A549 (cell line): ENCODE data around the gene PCDHB7. TPM values are rescaled to one million over a fixed set of nuclear protein-coding genes. Genes with fewer than 3 reads are reported as not detected.

Experiments
- polyA plus RNA-seq, 4 experiments: library from polyadenylated mRNA; depleted of rRNA in 3 of 4; stranded (reverse); fragments of >200 nt; fragmentation: RNase III in 1 of 4; extraction: RNeasy Plus Mini Kit Qiagen cat#74134 plus additional on column Dnase treatment in 1 of 4; gene quantifications; 2 replicates in 3 of 4; 3 replicates in 1 of 4; pipeline ENCODE4 v1.2.3, GENCODE V29; 2011 to 2017

Gene PCDHB7
- polyA plus RNA-seq, 2 of the 4 experiments (the other 2 are of a cell fraction), result 0.03 to 0.08 TPM

Other genes starting within 250 kb of the PCDHB7 start
Only the 30 nearest of the 37 such genes appear.
- 5.3 and 6.3 TPM in 2 replicates for gene PCDHAC2, start 206.2 kb upstream of the PCDHB7 start, polyA plus RNA-seq (2011; rRNA removed)
- gene PCDHAC2, start 206.2 kb upstream of the PCDHB7 start, polyA plus RNA-seq (2017; fragmentation: RNase III; extraction: RNeasy Plus Mini Kit Qiagen cat#74134 plus additional on column Dnase treatment), result 1.1 to 1.2 TPM (median 1.2 TPM) in 3 replicates
- gene PCDHB1, start 121.3 kb upstream of the PCDHB7 start, polyA plus RNA-seq (2011; rRNA removed), result not detected in 2 replicates
- gene PCDHB1, start 121.3 kb upstream of the PCDHB7 start, polyA plus RNA-seq (2017; fragmentation: RNase III; extraction: RNeasy Plus Mini Kit Qiagen cat#74134 plus additional on column Dnase treatment), result not detected in 3 replicates
- 4.1 and 5.0 TPM in 2 replicates for gene PCDHB2, start 78.0 kb upstream of the PCDHB7 start, polyA plus RNA-seq (2011; rRNA removed)
- gene PCDHB2, start 78.0 kb upstream of the PCDHB7 start, polyA plus RNA-seq (2017; fragmentation: RNase III; extraction: RNeasy Plus Mini Kit Qiagen cat#74134 plus additional on column Dnase treatment), result 2.7 to 3.4 TPM (median 3.0 TPM) in 3 replicates
- 0.09 and 0.10 TPM in 2 replicates for gene PCDHB3, start 72.2 kb upstream of the PCDHB7 start, polyA plus RNA-seq (2011; rRNA removed)
- 0.03 to 0.06 TPM (median 0.03 TPM) in 3 replicates for gene PCDHB3, start 72.2 kb upstream of the PCDHB7 start, polyA plus RNA-seq (2017; fragmentation: RNase III; extraction: RNeasy Plus Mini Kit Qiagen cat#74134 plus additional on column Dnase treatment)
- 0.19 and 0.21 TPM in 2 replicates for gene PCDHB4, start 50.8 kb upstream of the PCDHB7 start, polyA plus RNA-seq (2011; rRNA removed)
- gene PCDHB4, start 50.8 kb upstream of the PCDHB7 start, polyA plus RNA-seq (2017; fragmentation: RNase III; extraction: RNeasy Plus Mini Kit Qiagen cat#74134 plus additional on column Dnase treatment), result 0.03 to 0.07 TPM (median 0.05 TPM) in 3 replicates
- 1.6 and 2.0 TPM in 2 replicates for gene PCDHB5, start 37.4 kb upstream of the PCDHB7 start, polyA plus RNA-seq (2011; rRNA removed)
- 1.4 to 1.6 TPM (median 1.4 TPM) in 3 replicates for gene PCDHB5, start 37.4 kb upstream of the PCDHB7 start, polyA plus RNA-seq (2017; fragmentation: RNase III; extraction: RNeasy Plus Mini Kit Qiagen cat#74134 plus additional on column Dnase treatment)
- gene PCDHB6, start 22.6 kb upstream of the PCDHB7 start, polyA plus RNA-seq (2011; rRNA removed), result 0.98 and 1.0 TPM in 2 replicates
- 0.79 to 1.0 TPM (median 0.92 TPM) in 3 replicates for gene PCDHB6, start 22.6 kb upstream of the PCDHB7 start, polyA plus RNA-seq (2017; fragmentation: RNase III; extraction: RNeasy Plus Mini Kit Qiagen cat#74134 plus additional on column Dnase treatment)
- 0.50 and 0.52 TPM in 2 replicates for gene PCDHB8, start 5.1 kb downstream of the PCDHB7 start, polyA plus RNA-seq (2011; rRNA removed)
- gene PCDHB8, start 5.1 kb downstream of the PCDHB7 start, polyA plus RNA-seq (2017; fragmentation: RNase III; extraction: RNeasy Plus Mini Kit Qiagen cat#74134 plus additional on column Dnase treatment), result 0.37 to 0.50 TPM (median 0.44 TPM) in 3 replicates
- gene PCDHB16, start 9.7 kb downstream of the PCDHB7 start, polyA plus RNA-seq (2011; rRNA removed), result 0.13 and 0.24 TPM in 2 replicates
- 0.05 to 0.10 TPM (median 0.08 TPM) in 3 replicates for gene PCDHB16, start 9.7 kb downstream of the PCDHB7 start, polyA plus RNA-seq (2017; fragmentation: RNase III; extraction: RNeasy Plus Mini Kit Qiagen cat#74134 plus additional on column Dnase treatment)
- gene PCDHB9, start 14.5 kb downstream of the PCDHB7 start, polyA plus RNA-seq (2011; rRNA removed), result 0.12 TPM in 1 of 2 replicates, not detected in the other
- 0.01 to 0.13 TPM (median 0.11 TPM) in 3 replicates for gene PCDHB9, start 14.5 kb downstream of the PCDHB7 start, polyA plus RNA-seq (2017; fragmentation: RNase III; extraction: RNeasy Plus Mini Kit Qiagen cat#74134 plus additional on column Dnase treatment)
- gene PCDHB10, start 19.7 kb downstream of the PCDHB7 start, polyA plus RNA-seq (2011; rRNA removed), result 0.03 and 0.06 TPM in 2 replicates
- gene PCDHB10, start 19.7 kb downstream of the PCDHB7 start, polyA plus RNA-seq (2017; fragmentation: RNase III; extraction: RNeasy Plus Mini Kit Qiagen cat#74134 plus additional on column Dnase treatment), result 0.04 TPM in 1 of 3 replicates, not detected in the others
- 0.21 and 0.22 TPM in 2 replicates for gene PCDHB11, start 27.0 kb downstream of the PCDHB7 start, polyA plus RNA-seq (2011; rRNA removed)
- gene PCDHB11, start 27.0 kb downstream of the PCDHB7 start, polyA plus RNA-seq (2017; fragmentation: RNase III; extraction: RNeasy Plus Mini Kit Qiagen cat#74134 plus additional on column Dnase treatment), result 0.05 to 0.08 TPM (median 0.07 TPM) in 3 replicates
- gene PCDHB12, start 36.1 kb downstream of the PCDHB7 start, polyA plus RNA-seq (2011; rRNA removed), result 0.05 TPM in 2 replicates
- gene PCDHB12, start 36.1 kb downstream of the PCDHB7 start, polyA plus RNA-seq (2017; fragmentation: RNase III; extraction: RNeasy Plus Mini Kit Qiagen cat#74134 plus additional on column Dnase treatment), result not detected in 3 replicates
- 0.19 and 0.28 TPM in 2 replicates for gene PCDHB13, start 41.3 kb downstream of the PCDHB7 start, polyA plus RNA-seq (2011; rRNA removed)
- 0.05 to 0.08 TPM (median 0.08 TPM) in 3 replicates for gene PCDHB13, start 41.3 kb downstream of the PCDHB7 start, polyA plus RNA-seq (2017; fragmentation: RNase III; extraction: RNeasy Plus Mini Kit Qiagen cat#74134 plus additional on column Dnase treatment)
- 0.13 and 0.14 TPM in 2 replicates for gene PCDHB14, start 50.7 kb downstream of the PCDHB7 start, polyA plus RNA-seq (2011; rRNA removed)
- gene PCDHB14, start 50.7 kb downstream of the PCDHB7 start, polyA plus RNA-seq (2017; fragmentation: RNase III; extraction: RNeasy Plus Mini Kit Qiagen cat#74134 plus additional on column Dnase treatment), result 0.05 to 0.12 TPM (median 0.09 TPM) in 3 replicates
- gene PCDHB15, start 72.8 kb downstream of the PCDHB7 start, polyA plus RNA-seq (2011; rRNA removed), result 0.09 and 0.13 TPM in 2 replicates
- gene PCDHB15, start 72.8 kb downstream of the PCDHB7 start, polyA plus RNA-seq (2017; fragmentation: RNase III; extraction: RNeasy Plus Mini Kit Qiagen cat#74134 plus additional on column Dnase treatment), result 0.04 to 0.12 TPM (median 0.05 TPM) in 3 replicates
- gene SLC25A2, start 131.4 kb downstream of the PCDHB7 start, polyA plus RNA-seq (2011; rRNA removed), result 0.08 TPM in 1 of 2 replicates, not detected in the other
- gene SLC25A2, start 131.4 kb downstream of the PCDHB7 start, polyA plus RNA-seq (2017; fragmentation: RNase III; extraction: RNeasy Plus Mini Kit Qiagen cat#74134 plus additional on column Dnase treatment), result not detected in 3 replicates
- gene TAF7, start 148.1 kb downstream of the PCDHB7 start, polyA plus RNA-seq (2011; rRNA removed), result 78.1 and 90.6 TPM in 2 replicates
- gene TAF7, start 148.1 kb downstream of the PCDHB7 start, polyA plus RNA-seq (2017; fragmentation: RNase III; extraction: RNeasy Plus Mini Kit Qiagen cat#74134 plus additional on column Dnase treatment), result 67.3 to 72.6 TPM (median 71.3 TPM) in 3 replicates
- gene PCDHGA1, start 157.9 kb downstream of the PCDHB7 start, polyA plus RNA-seq (2011; rRNA removed), result 0.66 and 0.71 TPM in 2 replicates
- 0.32 to 0.42 TPM (median 0.33 TPM) in 3 replicates for gene PCDHGA1, start 157.9 kb downstream of the PCDHB7 start, polyA plus RNA-seq (2017; fragmentation: RNase III; extraction: RNeasy Plus Mini Kit Qiagen cat#74134 plus additional on column Dnase treatment)
- 1.6 and 1.7 TPM in 2 replicates for gene PCDHGA2, start 166.1 kb downstream of the PCDHB7 start, polyA plus RNA-seq (2011; rRNA removed)
- 0.47 to 0.78 TPM (median 0.58 TPM) in 3 replicates for gene PCDHGA2, start 166.1 kb downstream of the PCDHB7 start, polyA plus RNA-seq (2017; fragmentation: RNase III; extraction: RNeasy Plus Mini Kit Qiagen cat#74134 plus additional on column Dnase treatment)
- 0.07 TPM in 1 of 2 replicates, not detected in the other for gene PCDHGA3, start 171.2 kb downstream of the PCDHB7 start, polyA plus RNA-seq (2011; rRNA removed)
- gene PCDHGA3, start 171.2 kb downstream of the PCDHB7 start, polyA plus RNA-seq (2017; fragmentation: RNase III; extraction: RNeasy Plus Mini Kit Qiagen cat#74134 plus additional on column Dnase treatment), result not detected in 3 replicates
- gene PCDHGB1, start 177.5 kb downstream of the PCDHB7 start, polyA plus RNA-seq (2011; rRNA removed), result 3.7 and 3.9 TPM in 2 replicates
- gene PCDHGB1, start 177.5 kb downstream of the PCDHB7 start, polyA plus RNA-seq (2017; fragmentation: RNase III; extraction: RNeasy Plus Mini Kit Qiagen cat#74134 plus additional on column Dnase treatment), result 1.3 to 1.6 TPM (median 1.5 TPM) in 3 replicates
- 0.48 and 0.61 TPM in 2 replicates for gene PCDHGA4, start 182.4 kb downstream of the PCDHB7 start, polyA plus RNA-seq (2011; rRNA removed)
- 0.10 to 0.15 TPM (median 0.13 TPM) in 3 replicates for gene PCDHGA4, start 182.4 kb downstream of the PCDHB7 start, polyA plus RNA-seq (2017; fragmentation: RNase III; extraction: RNeasy Plus Mini Kit Qiagen cat#74134 plus additional on column Dnase treatment)
- 0.36 and 0.54 TPM in 2 replicates for gene PCDHGB2, start 187.3 kb downstream of the PCDHB7 start, polyA plus RNA-seq (2011; rRNA removed)
- 0.04 to 0.05 TPM (median 0.05 TPM) in 3 replicates for gene PCDHGB2, start 187.3 kb downstream of the PCDHB7 start, polyA plus RNA-seq (2017; fragmentation: RNase III; extraction: RNeasy Plus Mini Kit Qiagen cat#74134 plus additional on column Dnase treatment)
- 0.37 and 0.57 TPM in 2 replicates for gene PCDHGA5, start 191.5 kb downstream of the PCDHB7 start, polyA plus RNA-seq (2011; rRNA removed)
- 0.09 to 0.18 TPM (median 0.13 TPM) in 3 replicates for gene PCDHGA5, start 191.5 kb downstream of the PCDHB7 start, polyA plus RNA-seq (2017; fragmentation: RNase III; extraction: RNeasy Plus Mini Kit Qiagen cat#74134 plus additional on column Dnase treatment)
- 1.1 and 1.2 TPM in 2 replicates for gene PCDHGB3, start 197.6 kb downstream of the PCDHB7 start, polyA plus RNA-seq (2011; rRNA removed)
- gene PCDHGB3, start 197.6 kb downstream of the PCDHB7 start, polyA plus RNA-seq (2017; fragmentation: RNase III; extraction: RNeasy Plus Mini Kit Qiagen cat#74134 plus additional on column Dnase treatment), result 0.16 to 0.44 TPM (median 0.28 TPM) in 3 replicates
- 0.98 and 1.0 TPM in 2 replicates for gene PCDHGA6, start 201.2 kb downstream of the PCDHB7 start, polyA plus RNA-seq (2011; rRNA removed)
- 0.22 to 0.37 TPM (median 0.23 TPM) in 3 replicates for gene PCDHGA6, start 201.2 kb downstream of the PCDHB7 start, polyA plus RNA-seq (2017; fragmentation: RNase III; extraction: RNeasy Plus Mini Kit Qiagen cat#74134 plus additional on column Dnase treatment)
- 0.95 and 1.1 TPM in 2 replicates for gene PCDHGA7, start 210.1 kb downstream of the PCDHB7 start, polyA plus RNA-seq (2011; rRNA removed)
- gene PCDHGA7, start 210.1 kb downstream of the PCDHB7 start, polyA plus RNA-seq (2017; fragmentation: RNase III; extraction: RNeasy Plus Mini Kit Qiagen cat#74134 plus additional on column Dnase treatment), result 0.70 to 0.84 TPM (median 0.76 TPM) in 3 replicates
- gene PCDHGB4, start 215.1 kb downstream of the PCDHB7 start, polyA plus RNA-seq (2011; rRNA removed), result 1.4 and 1.5 TPM in 2 replicates
- gene PCDHGB4, start 215.1 kb downstream of the PCDHB7 start, polyA plus RNA-seq (2017; fragmentation: RNase III; extraction: RNeasy Plus Mini Kit Qiagen cat#74134 plus additional on column Dnase treatment), result 0.90 to 1.6 TPM (median 1.1 TPM) in 3 replicates
- 0.08 and 0.11 TPM in 2 replicates for gene PCDHGA8, start 220.0 kb downstream of the PCDHB7 start, polyA plus RNA-seq (2011; rRNA removed)
- 0.03 to 0.04 TPM (median 0.04 TPM) in 3 replicates for gene PCDHGA8, start 220.0 kb downstream of the PCDHB7 start, polyA plus RNA-seq (2017; fragmentation: RNase III; extraction: RNeasy Plus Mini Kit Qiagen cat#74134 plus additional on column Dnase treatment)